Aorta (tissue), 5 donors: Measurements from ENCODE around the gene STARD7. TPM values are rescaled to one million over a fixed set of nuclear protein-coding genes. Genes with fewer than 3 reads are reported as not detected.
"Not testable (repeated sequence)": the region's sequence is repeated elsewhere in the genome, so short reads cannot be mapped to it uniquely, and the experiment has no call there.

ENCODE experiments used
- ATAC-seq: fragments of 200-7000 bp; cut with Tn5 transposase; one replicate; pipeline ENCODE4 v1.9.1; 2022; ENCODE audit warnings: moderate library complexity; ENCODE audit not compliant: low FRiP score
- DNase-seq, 2 donors: peaks; one replicate each; pipeline ENCODE4 v3.0.0-alpha.2; 2020
- H3K27ac ChIP-seq, 2 donors: one replicate each; pipeline ENCODE4 v1.5.1; 2013; ENCODE audit warnings: low read length in 2 of 2, mild to moderate bottlenecking in 2 of 2, moderate library complexity in 2 of 2, control low read depth in 1 of 2, inconsistent platforms in 1 of 2, low read depth in 1 of 2
- H3K27me3 ChIP-seq, 2 donors: one replicate each; pipeline ENCODE4 v1.6.1; 2013; ENCODE audit warnings: control low read depth in 1 of 2, low read length in 1 of 2, mild to moderate bottlenecking in 1 of 2, moderate library complexity in 1 of 2; ENCODE audit not compliant: insufficient read depth in 2 of 2, control insufficient read depth in 1 of 2
- H3K36me3 ChIP-seq, 2 donors: one replicate each; pipeline ENCODE4 v1.6.1; 2013; ENCODE audit warnings: control low read depth in 1 of 2, low read length in 1 of 2, mild to moderate bottlenecking in 1 of 2; ENCODE audit not compliant: insufficient read depth in 2 of 2, control insufficient read depth in 1 of 2
- H3K4me1 ChIP-seq, 2 donors: one replicate each; pipeline ENCODE4 v1.6.1; 2013; ENCODE audit warnings: low read length in 2 of 2, control low read depth in 1 of 2, mild to moderate bottlenecking in 1 of 2, moderate library complexity in 1 of 2; ENCODE audit not compliant: insufficient read depth in 2 of 2, control insufficient read depth in 1 of 2
- H3K4me3 ChIP-seq, 2 donors: one replicate each; pipeline ENCODE4 v1.5.1; 2013; ENCODE audit warnings: low read length in 2 of 2, control low read depth in 1 of 2, mild to moderate bottlenecking in 1 of 2
- H3K9me3 ChIP-seq: one replicate; pipeline ENCODE4 v1.6.1; 2013; ENCODE audit warnings: mild to moderate bottlenecking, low read length; ENCODE audit not compliant: control insufficient read depth
- WGBS, 2 donors: extraction: QIAGEN DNeasy Blood & Tissue Kit; methylation state at CpG; one replicate each; pipeline ENCODE4 v1.1.7; 2013; 5-methylcytosine and 5-hydroxymethylcytosine counted together
- intact Hi-C, 2 donors: fragments of 100-400 bp; cut with DNase I; formaldehyde crosslinking; loops; one replicate each; pipeline versions ENCODE4 v1.14.2 to v1.15.0; 2022
- polyA plus RNA-seq, 2 donors: library from polyadenylated mRNA; stranded (reverse); fragments of 200-250 nt; gene quantifications; one replicate each; pipeline ENCODE4 v1.2.3, GENCODE V29; 2013
- total RNA-seq, 2 donors: library from RNA; stranded (reverse); fragmentation: NEBNext Ultra II Directional; extraction: Animal tissue kit (Norgen Biotek cat#: 25700); gene quantifications; one replicate each; pipeline ENCODE4 v1.2.1, GENCODE V29; 2021
- donor health status: healthy with polysubstance abuse.
- donor health status: Bipolar disorder and iron deficiency.
- donor health status: DM: no; HTN: no; CAD: no.
- donor health status: DM: no; HTN: no; CAD: no.
- donor health status: DM: yes; HTN: yes; CAD: no.

Gene STARD7
- total and polyA plus RNA-seq, 4 donors, result 23.8 to 72.7 (median 52.8) TPM

DNA sequence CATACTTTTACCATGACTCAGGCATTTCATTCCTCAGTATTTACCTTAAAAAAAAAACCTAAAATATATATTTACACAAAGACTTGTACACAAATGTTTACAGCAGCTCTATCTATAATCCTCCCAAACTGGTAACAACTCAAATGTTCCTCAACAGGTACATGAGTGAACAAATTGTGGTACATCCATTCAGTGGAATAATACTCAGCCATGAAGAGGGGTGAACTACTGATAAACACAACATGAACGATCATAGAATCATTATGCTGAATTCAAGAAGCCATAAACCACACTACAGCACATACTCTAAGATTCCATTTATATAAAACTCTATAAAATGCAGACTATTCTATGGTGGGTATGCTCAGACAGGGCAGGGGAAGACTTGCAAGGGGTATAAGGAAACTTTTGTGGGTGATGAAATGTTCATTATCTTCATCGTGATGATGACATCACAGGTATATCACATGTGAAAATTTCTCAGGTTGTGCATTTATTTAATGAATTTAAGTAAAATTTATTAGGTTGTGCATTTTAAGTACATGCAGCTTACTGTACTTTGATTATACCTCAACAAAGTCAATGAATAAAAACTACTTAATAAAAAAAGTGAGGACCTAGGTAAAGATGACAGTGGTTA is 38.6 kb downstream of the STARD7 start:
- no peak overlapping the region for H3K4me3 ChIP-seq
- H3K9me3 ChIP-seq, result no peaks in the 10 kb centered on the region
- ATAC-seq (no peak), DNase-seq (no peak)
- WGBS, 2 donors, result 88% methylated on average over 2 of the region's 2 CpGs
- H3K27me3 ChIP-seq, result no peaks in the 10 kb centered on the region
- no peak overlapping the region for H3K27ac ChIP-seq
- no peaks in the 10 kb centered on the region for H3K36me3 ChIP-seq
- intact Hi-C loops, result loop anchor here (5.0 to 10.0 kb wide), 4 partner anchors 33 to 178 kb away; partner anchors contain the start of genes ANKRD36C (in 1 of the 2) and ASTL (in 1 of the 2)
- no peaks in the 10 kb centered on the region for H3K4me1 ChIP-seq

DNA sequence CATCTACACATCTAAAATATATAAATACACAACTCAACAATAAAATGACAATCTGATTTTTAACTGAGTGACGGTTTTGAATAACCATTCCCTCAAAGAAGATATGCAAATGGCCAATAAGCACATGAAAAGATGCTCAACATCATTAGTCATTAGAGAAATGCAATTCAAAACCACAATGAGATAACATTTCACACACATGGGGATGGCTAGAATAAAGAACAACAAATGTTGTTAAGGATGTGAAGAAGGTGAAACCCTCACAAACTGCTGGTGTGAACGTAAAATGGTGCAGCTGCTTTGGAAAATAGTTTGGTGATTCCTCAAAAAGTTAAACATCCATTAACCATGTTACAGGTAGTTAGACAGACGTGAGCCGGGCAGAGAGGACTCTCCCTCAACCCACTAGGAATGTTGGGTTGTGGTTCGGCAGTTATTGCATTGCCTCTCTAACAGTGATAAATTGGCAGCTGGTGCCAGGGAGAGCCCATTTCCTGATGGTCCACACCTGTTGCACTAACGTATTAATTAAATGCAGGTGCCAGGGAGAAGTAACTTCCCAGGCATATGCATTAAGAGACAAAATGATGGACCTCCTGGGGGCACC is 41.1 kb downstream of the STARD7 start:
- intact Hi-C loops, result no loop called here
- no peak overlapping the region for H3K27ac ChIP-seq
- no peaks in the 10 kb centered on the region for H3K4me1 ChIP-seq
- ATAC-seq (no peak), DNase-seq (no peak)
- no peaks in the 10 kb centered on the region for H3K9me3 ChIP-seq
- H3K36me3 ChIP-seq, result no peaks in the 10 kb centered on the region
- no peak overlapping the region for H3K4me3 ChIP-seq
- H3K27me3 ChIP-seq, result no peaks in the 10 kb centered on the region
- 84 to 87% methylated on average over 6 of the region's 6 CpGs for WGBS, 2 donors

DNA sequence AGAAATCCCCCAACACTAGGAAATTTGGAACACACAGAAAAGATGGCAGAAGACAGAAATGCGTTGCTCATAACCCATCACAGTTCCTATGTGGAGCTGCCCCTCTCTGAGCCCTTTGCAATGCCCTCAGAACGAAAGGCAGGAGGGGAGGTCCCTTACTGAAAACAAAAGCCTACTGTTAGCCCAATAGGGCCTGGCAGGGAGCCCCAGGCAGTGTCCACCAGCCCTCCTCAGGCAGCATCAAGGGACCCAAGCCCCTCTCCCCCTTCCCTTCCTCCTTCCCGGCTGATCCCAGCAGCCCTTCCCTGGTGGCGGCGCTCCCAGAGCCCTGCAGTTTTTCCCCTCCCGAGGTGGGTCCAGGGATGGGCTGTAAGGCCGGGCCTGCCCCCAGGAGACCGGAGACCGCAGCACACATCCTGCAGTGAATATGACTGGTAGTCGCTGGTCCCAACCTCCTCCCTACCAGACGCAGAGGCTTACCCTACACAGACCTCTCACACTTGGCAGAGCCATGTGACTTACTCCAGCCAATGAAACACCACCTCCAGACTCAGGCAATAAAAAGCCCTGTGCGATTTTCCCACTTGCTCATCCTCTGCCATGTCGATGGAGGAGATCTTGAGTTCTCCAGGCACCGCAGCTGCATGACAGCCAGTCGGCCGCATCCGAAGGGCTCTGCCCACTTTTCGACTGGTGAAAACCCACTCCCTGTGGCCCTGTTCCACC is 44.0 kb downstream of the STARD7 start:
- no peaks in the 10 kb centered on the region for H3K36me3 ChIP-seq
- no peaks in the 10 kb centered on the region for H3K9me3 ChIP-seq
- ATAC-seq (no peak), DNase-seq (peak; percentile 41 to 69)
- H3K27me3 ChIP-seq, result no peaks in the 10 kb centered on the region
- intact Hi-C loops, result no loop called here
- H3K27ac ChIP-seq, result no peak overlapping the region
- no peaks in the 10 kb centered on the region for H3K4me1 ChIP-seq
- no peak overlapping the region for H3K4me3 ChIP-seq
- 83 to 88% methylated on average over 18 of the region's 18 CpGs for WGBS, 2 donors

DNA sequence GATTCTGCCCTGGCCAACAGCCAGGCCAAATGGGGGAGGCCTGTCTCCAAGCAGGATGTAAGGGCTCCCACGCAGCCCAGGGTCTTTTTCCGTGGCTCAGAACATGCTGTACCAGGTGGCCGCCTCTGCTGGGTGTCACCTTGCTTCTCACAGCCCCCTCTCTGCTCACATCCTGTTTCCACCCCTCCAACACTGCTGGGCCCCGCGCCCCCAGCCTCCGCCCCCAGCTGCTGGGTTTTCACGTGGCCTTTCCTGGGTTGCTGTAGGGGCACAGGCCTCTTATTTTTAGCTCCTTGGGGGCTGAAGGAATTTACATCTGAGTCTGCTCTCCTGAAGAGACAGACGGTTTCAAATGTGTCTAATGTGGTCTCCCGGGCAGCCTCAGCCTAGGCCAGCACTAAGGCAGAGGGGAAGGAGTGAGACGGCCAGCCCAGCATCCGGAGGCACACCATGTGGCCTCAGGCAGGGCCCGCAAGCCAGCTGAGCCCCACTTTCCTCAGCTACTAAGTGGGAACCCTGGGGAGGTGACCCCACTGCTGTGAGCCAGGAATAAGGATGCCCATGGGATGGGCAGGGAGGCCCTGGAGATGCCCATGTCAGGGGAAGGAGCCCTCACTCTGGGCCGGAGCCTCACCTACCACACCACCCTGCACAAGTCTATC is 44.7 kb downstream of the STARD7 start:
- Histone ChIP-seq H3K27ac (no peak overlapping the region), H3K4me1 (no peaks in the 10 kb centered on the region), H3K36me3 (no peaks in the 10 kb centered on the region), H3K4me3 (no peak overlapping the region), H3K9me3 (no peaks in the 10 kb centered on the region), H3K27me3 (no peaks in the 10 kb centered on the region)
- ATAC-seq, result no peak
- no peak for DNase-seq
- intact Hi-C loops, result no loop called here
- 81 to 82% methylated on average over 13 of the region's 13 CpGs for WGBS, 2 donors

DNA sequence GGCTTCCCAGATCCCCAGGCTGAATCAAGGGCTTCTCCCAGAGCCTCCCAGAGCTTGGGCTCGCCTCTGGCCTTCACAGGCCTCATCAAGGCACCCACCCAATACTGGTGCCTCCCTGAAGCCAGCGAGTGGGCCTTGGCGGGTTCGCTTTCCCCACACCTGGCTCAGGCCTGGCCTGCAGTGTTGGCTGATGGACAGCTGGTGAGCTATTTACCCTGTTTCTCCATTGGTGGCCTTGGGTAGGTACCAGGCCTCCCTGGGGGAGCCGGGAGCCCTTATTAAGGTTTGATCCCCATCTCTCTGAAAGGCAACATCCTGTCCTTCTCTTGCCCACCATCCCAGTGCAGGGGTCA is 45.2 kb downstream of the STARD7 start:
- no peak for ATAC-seq
- Histone ChIP-seq H3K4me1 (no peaks in the 10 kb centered on the region), H3K4me3 (no peak overlapping the region), H3K9me3 (no peaks in the 10 kb centered on the region), H3K27me3 (no peaks in the 10 kb centered on the region), H3K27ac (no peak overlapping the region), H3K36me3 (no peaks in the 10 kb centered on the region)
- intact Hi-C loops, result no loop called here
- DNase-seq, result no peak
- 96% methylated on average over 5 of the region's 5 CpGs for WGBS, 2 donors

DNA sequence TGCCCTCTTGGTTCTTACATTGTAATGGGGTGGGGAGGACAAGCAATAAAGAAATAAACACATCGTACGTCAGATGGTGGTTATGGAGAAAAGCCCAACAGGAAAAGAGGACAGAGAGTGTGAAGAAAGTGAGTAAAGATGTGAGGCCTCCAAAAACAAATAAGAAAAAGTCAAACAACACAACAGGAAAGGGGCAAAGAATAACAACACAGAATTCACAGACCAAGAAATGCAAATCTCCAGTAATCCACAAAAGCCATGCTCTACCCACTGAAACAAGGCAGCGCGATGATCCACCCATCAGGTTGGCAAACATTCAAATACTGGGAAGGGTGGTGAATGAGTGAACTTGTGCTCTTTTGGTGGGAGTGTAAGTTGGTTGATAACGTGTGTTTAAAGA is 46.7 kb downstream of the STARD7 start:
- Histone ChIP-seq H3K4me1 (no peaks in the 10 kb centered on the region), H3K27ac (no peak overlapping the region), H3K9me3 (no peaks in the 10 kb centered on the region), H3K4me3 (no peak overlapping the region), H3K36me3 (no peaks in the 10 kb centered on the region), H3K27me3 (no peaks in the 10 kb centered on the region)
- ATAC-seq, result no peak
- intact Hi-C loops, result no loop called here
- no peak for DNase-seq
- 63 to 68% methylated on average over 5 of the region's 5 CpGs for WGBS, 2 donors

DNA sequence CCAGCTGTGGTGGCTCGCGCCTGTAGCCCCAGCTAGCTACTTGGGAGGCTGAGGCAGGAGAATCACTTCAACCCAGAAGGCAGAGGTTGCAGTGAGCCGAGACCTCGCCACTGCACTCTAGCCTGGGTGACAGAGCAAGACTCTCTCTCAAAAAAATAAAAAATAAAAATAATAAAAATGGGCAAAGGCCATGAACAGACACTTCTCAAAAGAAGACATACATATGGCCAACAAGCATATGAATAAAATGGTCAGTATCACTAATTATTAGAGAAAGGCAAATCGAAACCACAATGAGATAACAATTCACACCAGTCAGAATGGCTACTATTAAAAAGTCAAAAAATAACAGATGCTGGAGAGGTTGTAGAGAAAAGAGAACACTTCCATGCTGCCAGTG is 48.3 kb downstream of the STARD7 start:
- H3K9me3 ChIP-seq, ATAC-seq, H3K27ac ChIP-seq, H3K4me1 ChIP-seq, intact Hi-C loops, H3K36me3 ChIP-seq, H3K4me3 ChIP-seq, H3K27me3 ChIP-seq, DNase-seq: not testable (repeated sequence)
- WGBS, 2 donors, result 93 to 97% methylated on average over 5 of the region's 5 CpGs

DNA sequence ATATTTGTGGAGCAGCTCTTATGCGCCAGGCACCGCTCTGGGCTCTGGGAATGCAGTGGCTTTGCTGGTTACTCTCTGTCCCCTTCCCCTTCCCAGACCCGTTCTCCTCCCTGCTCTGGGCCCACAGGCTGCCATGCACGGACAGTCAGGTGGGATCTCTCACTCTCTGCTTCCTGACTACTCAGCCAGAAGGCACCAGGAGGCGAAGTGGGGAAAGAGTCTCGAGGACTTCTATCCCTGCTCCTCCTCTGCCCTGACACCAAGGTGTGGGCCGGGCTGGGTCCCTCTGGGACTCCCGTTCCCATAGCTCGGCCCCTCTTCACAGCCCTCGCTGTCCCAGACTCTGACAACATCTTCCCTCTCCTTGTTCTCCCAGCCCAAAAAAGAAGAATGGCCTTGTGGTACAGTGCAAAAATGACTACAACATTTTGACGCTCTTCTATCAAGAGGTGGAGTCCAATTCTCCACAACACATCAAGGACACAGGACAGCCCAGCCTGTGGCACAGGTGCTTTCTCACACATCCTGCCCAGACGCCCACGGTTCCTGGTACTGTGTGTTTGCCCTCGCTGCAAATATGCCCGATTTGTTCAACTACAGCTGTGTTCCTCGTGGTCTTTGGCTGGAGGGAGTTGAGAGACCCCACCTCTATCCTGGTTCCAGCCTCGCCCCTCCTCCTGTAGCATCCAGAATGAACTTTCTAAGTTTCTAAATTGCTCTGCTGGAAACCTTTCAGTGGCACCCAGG is 49.4 kb downstream of the STARD7 start:
- no peaks in the 10 kb centered on the region for H3K9me3 ChIP-seq
- no peaks in the 10 kb centered on the region for H3K27me3 ChIP-seq
- no peaks in the 10 kb centered on the region for H3K36me3 ChIP-seq
- intact Hi-C loops, result no loop called here
- no peak overlapping the region for H3K4me3 ChIP-seq
- H3K27ac ChIP-seq, result no peak overlapping the region
- peak in 1 of 2 donors; percentile 62 for DNase-seq
- no peak for ATAC-seq
- 87 to 91% methylated on average over 17 of the region's 17 CpGs for WGBS, 2 donors
- H3K4me1 ChIP-seq, result no peaks in the 10 kb centered on the region
